ENCODE data around the gene ZNF223. TPM values are rescaled to one million over a fixed set of nuclear protein-coding genes. Genes with fewer than 3 reads are reported as not detected.

Gene ZNF223
- total RNA-seq, 1 experiment from 2014 or later: 9.9 TPM

DNA sequence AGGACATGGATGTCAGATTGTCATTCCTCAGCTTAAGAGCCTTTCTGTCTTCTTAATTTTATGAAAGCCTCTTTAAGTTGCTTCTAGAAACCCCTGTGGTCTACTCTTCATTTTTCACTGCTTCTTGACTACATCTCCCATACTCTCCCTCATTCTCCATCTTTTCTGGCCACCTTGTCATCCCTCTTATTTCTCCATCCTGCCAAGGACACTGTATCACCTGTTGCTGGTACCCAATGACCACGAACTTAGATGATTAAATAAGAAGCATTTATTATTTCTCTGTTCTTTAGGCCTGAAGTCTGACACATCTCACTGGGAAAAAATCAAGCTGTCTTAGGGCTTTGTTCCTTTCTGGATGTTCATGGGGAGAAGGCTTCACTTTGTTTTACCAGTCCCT is 9.2 kb downstream of the ZNF223 start:
- Mint-ChIP-seq H3K4me3 (ENCODE audit: unreplicated experiment) (no peak overlapping the region), H3K4me1 (ENCODE audit: low read depth, unreplicated experiment) (no peaks in the 10 kb centered on the region), H3K36me3 (ENCODE audit: insufficient read depth, unreplicated experiment) (peaks cover 49% of the 10 kb centered on the region), H3K27ac (ENCODE audit: unreplicated experiment) (no peak overlapping the region), H3K9me3 (ENCODE audit: unreplicated experiment) (peaks cover 3% of the 10 kb centered on the region), H3K27me3 (ENCODE audit: insufficient read depth, unreplicated experiment) (no peaks in the 10 kb centered on the region)
- Histone ChIP-seq H3K9me3 (peaks cover 4% of the 10 kb centered on the region), H3K4me1 (no peaks in the 10 kb centered on the region), H3K4me3 (ENCODE audit: low read depth, low read length) (no peak overlapping the region), H3K36me3 (ENCODE audit: control insufficient read depth, insufficient read depth, low read length) (peaks cover 5% of the 10 kb centered on the region), H3K27me3 (replicated peaks; ENCODE audit: control insufficient read depth, insufficient read depth, low read length) (no peaks in the 10 kb centered on the region)
- POLR2A ChIA-PET: no interaction called here
- intact Hi-C loops (cut with micrococcal nuclease; ENCODE audit: unreplicated experiment): no loop called here
- no peak for DNase-seq
- CTCF ChIA-PET: no interaction called here
- TF ChIP-seq, protein P1, sequence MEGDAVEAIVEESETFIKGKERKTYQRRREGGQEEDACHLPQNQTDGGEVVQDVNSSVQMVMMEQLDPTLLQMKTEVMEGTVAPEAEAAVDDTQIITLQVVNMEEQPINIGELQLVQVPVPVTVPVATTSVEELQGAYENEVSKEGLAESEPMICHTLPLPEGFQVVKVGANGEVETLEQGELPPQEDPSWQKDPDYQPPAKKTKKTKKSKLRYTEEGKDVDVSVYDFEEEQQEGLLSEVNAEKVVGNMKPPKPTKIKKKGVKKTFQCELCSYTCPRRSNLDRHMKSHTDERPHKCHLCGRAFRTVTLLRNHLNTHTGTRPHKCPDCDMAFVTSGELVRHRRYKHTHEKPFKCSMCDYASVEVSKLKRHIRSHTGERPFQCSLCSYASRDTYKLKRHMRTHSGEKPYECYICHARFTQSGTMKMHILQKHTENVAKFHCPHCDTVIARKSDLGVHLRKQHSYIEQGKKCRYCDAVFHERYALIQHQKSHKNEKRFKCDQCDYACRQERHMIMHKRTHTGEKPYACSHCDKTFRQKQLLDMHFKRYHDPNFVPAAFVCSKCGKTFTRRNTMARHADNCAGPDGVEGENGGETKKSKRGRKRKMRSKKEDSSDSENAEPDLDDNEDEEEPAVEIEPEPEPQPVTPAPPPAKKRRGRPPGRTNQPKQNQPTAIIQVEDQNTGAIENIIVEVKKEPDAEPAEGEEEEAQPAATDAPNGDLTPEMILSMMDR (IDR thresholded peaks at IDR 0.05; ENCODE audit: insufficient read depth in 1 of 2, low read depth in 1 of 2, low read length in 1 of 2, severe bottlenecking in 1 of 2, unreplicated experiment in 1 of 2): no peak
- BruUV-seq (replicated peaks): no TSS peak

GRCh38 chr19:44066305-44066704 is 14.5 kb downstream of the ZNF223 start:
- DNase-seq: no peak
- no peak overlapping the region for H3K27ac Mint-ChIP-seq (ENCODE audit: unreplicated experiment)
- H3K9me3 ChIP-seq: peaks cover 15% of the 10 kb centered on the region
- H3K4me3 ChIP-seq (ENCODE audit: low read depth, low read length): no peak overlapping the region
- peaks cover 8% of the 10 kb centered on the region for H3K36me3 ChIP-seq (ENCODE audit: control insufficient read depth, insufficient read depth, low read length)
- peaks cover 2% of the 10 kb centered on the region for H3K4me1 Mint-ChIP-seq (ENCODE audit: low read depth, unreplicated experiment)
- H3K4me1 ChIP-seq: no peaks in the 10 kb centered on the region
- no peak overlapping the region for H3K4me3 Mint-ChIP-seq (ENCODE audit: unreplicated experiment)
- H3K9me3 Mint-ChIP-seq (ENCODE audit: unreplicated experiment): peaks cover 34% of the 10 kb centered on the region
- H3K36me3 Mint-ChIP-seq (ENCODE audit: insufficient read depth, unreplicated experiment): peaks cover 49% of the 10 kb centered on the region
- H3K27me3 Mint-ChIP-seq (ENCODE audit: insufficient read depth, unreplicated experiment): no peaks in the 10 kb centered on the region
- CTCF ChIA-PET: no interaction called here
- H3K27me3 ChIP-seq (replicated peaks; ENCODE audit: control insufficient read depth, insufficient read depth, low read length): no peaks in the 10 kb centered on the region
- intact Hi-C loops (cut with micrococcal nuclease; ENCODE audit: unreplicated experiment): no loop called here
- TF ChIP-seq, protein P1 (IDR thresholded peaks at IDR 0.05; ENCODE audit: insufficient read depth in 1 of 2, low read depth in 1 of 2, low read length in 1 of 2, severe bottlenecking in 1 of 2, unreplicated experiment in 1 of 2): no peak
- POLR2A ChIA-PET: no interaction called here
- BruUV-seq (replicated peaks): no TSS peak

GRCh38 chr19:44069415-44069814 is 17.6 kb downstream of the ZNF223 start:
- Mint-ChIP-seq H3K27me3 (ENCODE audit: insufficient read depth, unreplicated experiment) (no peaks in the 10 kb centered on the region), H3K36me3 (ENCODE audit: insufficient read depth, unreplicated experiment) (peaks cover 41% of the 10 kb centered on the region), H3K9me3 (ENCODE audit: unreplicated experiment) (peaks cover 41% of the 10 kb centered on the region), H3K27ac (ENCODE audit: unreplicated experiment) (no peak overlapping the region), H3K4me1 (ENCODE audit: low read depth, unreplicated experiment) (peaks cover 14% of the 10 kb centered on the region), H3K4me3 (ENCODE audit: unreplicated experiment) (no peak overlapping the region)
- H3K9me3 ChIP-seq: peaks cover 15% of the 10 kb centered on the region
- TF ChIP-seq, protein P1 (IDR thresholded peaks at IDR 0.05; ENCODE audit: insufficient read depth in 1 of 2, low read depth in 1 of 2, low read length in 1 of 2, severe bottlenecking in 1 of 2, unreplicated experiment in 1 of 2): no peak
- H3K27me3 ChIP-seq (replicated peaks; ENCODE audit: control insufficient read depth, insufficient read depth, low read length): no peaks in the 10 kb centered on the region
- BruUV-seq (replicated peaks): no TSS peak
- peaks cover 3% of the 10 kb centered on the region; the same call in 1 of the 2 replicates for H3K4me1 ChIP-seq
- H3K36me3 ChIP-seq (ENCODE audit: control insufficient read depth, insufficient read depth, low read length): peaks cover 7% of the 10 kb centered on the region
- intact Hi-C loops (cut with micrococcal nuclease; ENCODE audit: unreplicated experiment): no loop called here
- POLR2A ChIA-PET: no interaction called here
- CTCF ChIA-PET: interaction anchor here (0.7 kb wide), 1 partner anchor 26 kb away, joined by 3 read pairs; no protein-coding TSS in a partner anchor
- no peak for DNase-seq
- H3K4me3 ChIP-seq (ENCODE audit: low read depth, low read length): no peak overlapping the region

Measured in Caco-2 (cell line).